Measurements from ENCODE around the gene GFAP. TPM values are rescaled to one million over a fixed set of nuclear protein-coding genes. Genes with fewer than 3 reads are reported as not detected.

GFAP gene
- total RNA-seq, 2 donors from 2014 or later = 0.35 TPM; not detected in 1

DNA sequence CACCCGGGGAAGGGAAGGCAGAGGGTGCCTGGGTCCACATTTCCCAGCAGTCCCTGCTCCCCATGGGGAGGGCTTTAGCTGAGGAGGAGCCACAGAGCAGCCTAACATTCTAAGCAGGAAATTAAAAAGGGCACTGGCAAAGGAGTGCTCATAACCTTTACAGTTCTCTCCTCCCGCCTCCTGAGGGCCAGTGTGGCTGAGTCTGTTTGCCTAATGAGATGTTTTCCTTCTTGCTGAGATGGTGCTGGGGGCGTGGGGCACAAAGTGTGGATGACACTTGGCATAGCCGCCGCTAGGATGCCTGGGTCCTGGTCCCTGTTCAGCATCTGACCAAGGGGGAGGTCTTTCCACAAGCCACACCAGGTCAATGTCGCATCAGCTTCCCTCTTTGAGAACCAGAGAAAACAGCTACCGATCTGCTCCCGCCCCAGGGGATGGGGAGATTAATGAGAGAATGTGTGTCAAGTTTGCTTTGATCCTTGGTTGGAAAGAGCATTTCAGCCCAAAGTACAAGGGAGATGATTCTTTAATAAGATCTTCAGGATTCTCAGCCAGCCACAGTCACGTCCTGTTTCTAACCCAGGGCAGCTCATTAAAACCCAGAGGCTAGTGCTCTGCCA is 26.5 kb upstream of the GFAP start:
- no peaks in the 10 kb centered on the region for H3K27me3 ChIP-seq (ENCODE audit: control insufficient read depth, insufficient read depth, low read length, poor library complexity, severe bottlenecking)
- H3K27ac ChIP-seq (ENCODE audit: low read depth, low read length) = no peak overlapping the region
- H3K9me3 ChIP-seq (ENCODE audit: control insufficient read depth, low read length) = peaks cover 7% of the 10 kb centered on the region
- no peaks in the 10 kb centered on the region for H3K4me1 ChIP-seq (ENCODE audit: control insufficient read depth, insufficient read depth, low read length)
- TF ChIP-seq, protein P1, sequence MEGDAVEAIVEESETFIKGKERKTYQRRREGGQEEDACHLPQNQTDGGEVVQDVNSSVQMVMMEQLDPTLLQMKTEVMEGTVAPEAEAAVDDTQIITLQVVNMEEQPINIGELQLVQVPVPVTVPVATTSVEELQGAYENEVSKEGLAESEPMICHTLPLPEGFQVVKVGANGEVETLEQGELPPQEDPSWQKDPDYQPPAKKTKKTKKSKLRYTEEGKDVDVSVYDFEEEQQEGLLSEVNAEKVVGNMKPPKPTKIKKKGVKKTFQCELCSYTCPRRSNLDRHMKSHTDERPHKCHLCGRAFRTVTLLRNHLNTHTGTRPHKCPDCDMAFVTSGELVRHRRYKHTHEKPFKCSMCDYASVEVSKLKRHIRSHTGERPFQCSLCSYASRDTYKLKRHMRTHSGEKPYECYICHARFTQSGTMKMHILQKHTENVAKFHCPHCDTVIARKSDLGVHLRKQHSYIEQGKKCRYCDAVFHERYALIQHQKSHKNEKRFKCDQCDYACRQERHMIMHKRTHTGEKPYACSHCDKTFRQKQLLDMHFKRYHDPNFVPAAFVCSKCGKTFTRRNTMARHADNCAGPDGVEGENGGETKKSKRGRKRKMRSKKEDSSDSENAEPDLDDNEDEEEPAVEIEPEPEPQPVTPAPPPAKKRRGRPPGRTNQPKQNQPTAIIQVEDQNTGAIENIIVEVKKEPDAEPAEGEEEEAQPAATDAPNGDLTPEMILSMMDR (conservative IDR thresholded peaks at IDR 0.05) = no peak
- H3K4me1 Mint-ChIP-seq = peaks cover 14% of the 10 kb centered on the region
- no peak overlapping the region for H3K9ac ChIP-seq (ENCODE audit: extremely low read depth, low read length, poor library complexity, severe bottlenecking)
- DNase-seq = peak; percentile 56
- 98 to 100% methylated on average over 8 to 9 of the region's 9 CpGs for WGBS, 2 experiments (ENCODE audit: insufficient coverage in 1 of 2, insufficient read length in 1 of 2)
- peaks cover 28% of the 10 kb centered on the region for H3K36me3 Mint-ChIP-seq (ENCODE audit: low read depth)
- H3K27ac Mint-ChIP-seq = no peak overlapping the region
- no peaks in the 10 kb centered on the region for H3K27me3 Mint-ChIP-seq (ENCODE audit: insufficient read depth)
- peaks cover 3% of the 10 kb centered on the region for H3K9me3 Mint-ChIP-seq
- H3K36me3 ChIP-seq (ENCODE audit: control insufficient read depth, insufficient read depth, low read length) = peaks cover 62% of the 10 kb centered on the region
- no peak overlapping the region for H3K4me3 Mint-ChIP-seq
- no peak overlapping the region for H3K4me3 ChIP-seq (ENCODE audit: low read length)

DNA sequence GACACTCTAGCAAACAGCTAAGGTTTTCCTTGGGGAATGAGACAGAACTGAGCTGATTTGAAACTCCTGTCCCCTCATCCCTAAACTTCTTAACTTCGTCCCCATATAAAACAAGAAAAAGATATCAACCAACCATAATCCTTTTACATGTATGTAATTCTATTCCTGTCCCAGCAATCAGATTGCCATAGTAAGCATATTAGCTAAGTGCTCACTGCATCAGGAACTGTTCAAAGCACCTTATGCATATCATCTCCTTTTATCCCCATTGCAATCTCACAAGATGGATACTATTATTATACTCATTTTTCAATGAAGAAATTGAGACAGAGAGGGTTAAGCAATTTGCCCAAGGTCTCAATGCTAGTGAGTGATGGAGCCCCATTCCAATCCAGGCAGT is 25.5 kb upstream of the GFAP start:
- Histone ChIP-seq H3K9me3 (ENCODE audit: control insufficient read depth, low read length) (peaks cover 7% of the 10 kb centered on the region), H3K9ac (ENCODE audit: extremely low read depth, low read length, poor library complexity, severe bottlenecking) (no peak overlapping the region), H3K4me1 (ENCODE audit: control insufficient read depth, insufficient read depth, low read length) (no peaks in the 10 kb centered on the region), H3K27ac (ENCODE audit: low read depth, low read length) (no peak overlapping the region), H3K27me3 (ENCODE audit: control insufficient read depth, insufficient read depth, low read length, poor library complexity, severe bottlenecking) (no peaks in the 10 kb centered on the region), H3K4me3 (ENCODE audit: low read length) (no peak overlapping the region), H3K36me3 (ENCODE audit: control insufficient read depth, insufficient read depth, low read length) (peaks cover 69% of the 10 kb centered on the region)
- H3K4me1 Mint-ChIP-seq = peaks cover 8% of the 10 kb centered on the region
- H3K36me3 Mint-ChIP-seq (ENCODE audit: low read depth) = peaks cover 28% of the 10 kb centered on the region
- WGBS, 2 experiments (ENCODE audit: insufficient coverage in 1 of 2, insufficient read length in 1 of 2) = 88 to 100% methylated on average over 1 of the region's 1 CpG
- H3K27ac Mint-ChIP-seq = no peak overlapping the region
- TF ChIP-seq, protein P1 (conservative IDR thresholded peaks at IDR 0.05) = no peak
- H3K4me3 Mint-ChIP-seq = no peak overlapping the region
- no peak for DNase-seq
- no peaks in the 10 kb centered on the region for H3K27me3 Mint-ChIP-seq (ENCODE audit: insufficient read depth)
- peaks cover 3% of the 10 kb centered on the region for H3K9me3 Mint-ChIP-seq

DNA sequence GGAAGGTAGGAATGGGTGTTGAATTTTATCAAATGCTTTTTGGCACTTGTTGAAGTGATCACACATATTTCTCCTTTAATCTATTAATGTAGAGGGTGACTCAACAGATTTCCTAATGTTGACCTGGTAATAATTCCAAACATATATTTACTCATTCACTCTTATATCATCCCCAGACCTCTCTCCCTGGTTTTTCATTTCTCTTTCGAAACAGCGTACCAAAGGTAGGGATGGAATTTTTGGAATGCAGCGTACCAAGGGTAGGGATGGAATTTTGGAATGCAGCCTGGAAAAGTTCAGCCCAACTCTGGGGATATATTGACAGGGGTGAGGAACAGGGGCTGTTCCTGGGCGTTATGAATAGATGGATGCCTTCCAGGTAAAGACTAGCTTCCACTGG is 25.0 kb upstream of the GFAP start:
- H3K27me3 Mint-ChIP-seq (ENCODE audit: insufficient read depth) = no peaks in the 10 kb centered on the region
- peaks cover 73% of the 10 kb centered on the region for H3K36me3 ChIP-seq (ENCODE audit: control insufficient read depth, insufficient read depth, low read length)
- no peak overlapping the region for H3K4me3 ChIP-seq (ENCODE audit: low read length)
- TF ChIP-seq, protein P1 (conservative IDR thresholded peaks at IDR 0.05) = no peak
- H3K4me1 ChIP-seq (ENCODE audit: control insufficient read depth, insufficient read depth, low read length) = no peaks in the 10 kb centered on the region
- H3K27ac Mint-ChIP-seq = no peak overlapping the region
- no peak overlapping the region for H3K4me3 Mint-ChIP-seq
- H3K27ac ChIP-seq (ENCODE audit: low read depth, low read length) = no peak overlapping the region
- peaks cover 7% of the 10 kb centered on the region for H3K9me3 ChIP-seq (ENCODE audit: control insufficient read depth, low read length)
- peak; percentile 58 for DNase-seq
- H3K4me1 Mint-ChIP-seq = peaks cover 8% of the 10 kb centered on the region
- no peaks in the 10 kb centered on the region for H3K27me3 ChIP-seq (ENCODE audit: control insufficient read depth, insufficient read depth, low read length, poor library complexity, severe bottlenecking)
- no peak overlapping the region for H3K9ac ChIP-seq (ENCODE audit: extremely low read depth, low read length, poor library complexity, severe bottlenecking)
- WGBS, 2 experiments (ENCODE audit: insufficient coverage in 1 of 2, insufficient read length in 1 of 2) = 91 to 96% methylated on average over 4 of the region's 4 CpGs
- H3K9me3 Mint-ChIP-seq = peaks cover 3% of the 10 kb centered on the region
- peaks cover 33% of the 10 kb centered on the region for H3K36me3 Mint-ChIP-seq (ENCODE audit: low read depth)
